GM19035 (cell line): ENCODE data around the gene NPDC1.
"Not testable (repeated sequence)": the region's sequence is repeated elsewhere in the genome, so short reads cannot be mapped to it uniquely, and the experiment has no call there.

Experiments
- ATAC-seq: cut with Tn5 transposase; IDR thresholded peaks from one replicate; pipeline ENCODE4 v1.9.1; 2021; ENCODE audit not compliant: unreplicated experiment

Gene NPDC1

DNA sequence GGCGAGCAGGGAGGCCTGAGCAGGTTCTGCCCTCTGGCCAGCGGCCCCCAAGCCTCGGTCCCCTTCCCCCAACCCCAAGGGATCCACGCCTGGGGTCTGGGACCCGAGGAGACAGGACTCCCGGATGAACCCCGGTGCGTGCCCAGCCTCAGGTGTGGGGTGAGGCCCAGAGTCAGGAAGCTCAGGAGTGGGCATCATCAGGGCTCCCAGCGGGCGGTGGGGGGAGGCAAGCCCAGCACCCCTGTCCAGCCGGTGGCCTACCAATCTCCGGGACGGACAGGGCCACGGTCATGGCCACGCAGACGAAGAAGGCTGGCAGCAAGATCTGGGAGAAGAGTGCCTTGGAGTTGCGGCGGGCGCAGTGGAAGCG is 32.4 kb downstream of the NPDC1 start:
- no peak for ATAC-seq

DNA sequence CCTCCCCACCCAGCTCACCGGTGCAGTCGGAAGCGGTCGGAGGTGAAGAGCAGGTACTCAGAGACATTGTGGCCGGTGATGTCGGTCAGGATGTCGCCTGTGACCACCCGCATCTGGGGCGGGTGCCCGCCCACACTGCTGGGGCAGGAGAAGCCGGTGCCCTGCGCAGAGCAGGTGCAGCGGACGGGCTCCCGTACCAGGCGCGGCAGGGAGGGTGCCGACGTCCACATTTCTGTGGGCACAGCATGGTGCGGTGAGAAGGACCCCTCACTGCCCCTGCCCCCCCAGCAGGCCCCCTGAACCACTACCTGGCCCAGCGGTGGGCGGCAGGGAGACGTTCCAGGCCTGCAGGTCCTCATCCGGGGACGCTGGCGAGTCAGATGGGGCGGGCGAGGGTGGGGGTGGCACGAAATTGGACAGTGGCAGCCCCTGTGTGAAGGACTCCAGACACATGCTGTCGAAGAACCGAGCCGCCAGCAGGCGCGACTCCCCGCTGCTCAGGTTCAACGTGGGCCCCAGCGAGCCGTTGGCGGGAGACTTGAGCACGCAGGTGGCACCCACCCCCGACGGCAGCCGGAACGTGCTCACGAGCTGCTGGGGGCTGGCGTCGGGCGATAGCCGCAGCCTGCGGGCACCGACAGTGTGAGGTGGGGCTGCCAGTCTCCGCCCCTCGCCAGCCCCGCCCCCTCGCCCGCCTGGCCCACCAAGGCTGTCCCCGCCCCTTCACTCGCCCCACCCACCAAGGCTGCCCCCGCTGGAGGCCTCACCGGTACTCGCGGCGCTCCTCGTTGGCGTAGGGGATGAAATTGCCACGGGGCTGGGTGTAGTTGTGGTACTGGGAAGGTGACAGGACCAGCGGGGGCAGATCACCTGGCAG is 33.0 kb downstream of the NPDC1 start:
- ATAC-seq = no peak

DNA sequence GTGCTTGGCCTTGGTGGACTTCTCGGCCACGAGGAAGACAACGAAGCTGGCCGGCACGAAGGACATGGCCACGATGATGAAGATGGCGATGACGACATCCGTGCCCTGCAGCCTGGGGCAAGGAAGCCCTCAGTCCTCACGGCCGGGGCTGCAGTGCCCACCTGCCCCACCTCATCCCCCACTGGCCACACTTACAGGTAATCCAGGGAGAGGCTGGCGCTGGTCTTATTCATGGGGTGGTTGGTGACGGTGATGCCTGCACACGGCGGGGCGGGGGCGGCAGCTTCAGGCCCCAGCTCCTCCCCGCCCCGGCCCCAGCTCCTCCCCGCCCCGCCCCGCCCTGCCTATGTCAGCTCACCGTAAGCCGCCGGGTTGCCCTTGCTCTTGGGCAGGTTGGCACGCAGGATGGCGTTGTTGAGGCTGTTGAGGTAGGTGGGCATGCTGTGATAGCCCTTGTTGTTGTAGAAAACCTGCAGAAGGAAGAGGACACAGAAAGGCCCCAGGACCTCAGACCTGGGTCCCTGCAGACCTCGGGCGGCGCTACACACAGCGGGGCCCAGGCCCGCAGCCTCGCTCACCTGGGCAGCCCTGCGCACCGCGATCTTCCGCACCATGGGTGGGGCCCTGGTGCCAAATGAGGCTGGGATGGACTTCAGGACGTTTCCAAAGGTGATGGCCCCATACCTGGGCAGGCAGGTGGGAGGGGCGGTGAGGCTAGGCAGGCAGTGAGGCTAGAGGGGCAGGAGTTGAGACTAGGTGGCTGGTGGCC is 33.9 kb downstream of the NPDC1 start:
- ATAC-seq = no peak

DNA sequence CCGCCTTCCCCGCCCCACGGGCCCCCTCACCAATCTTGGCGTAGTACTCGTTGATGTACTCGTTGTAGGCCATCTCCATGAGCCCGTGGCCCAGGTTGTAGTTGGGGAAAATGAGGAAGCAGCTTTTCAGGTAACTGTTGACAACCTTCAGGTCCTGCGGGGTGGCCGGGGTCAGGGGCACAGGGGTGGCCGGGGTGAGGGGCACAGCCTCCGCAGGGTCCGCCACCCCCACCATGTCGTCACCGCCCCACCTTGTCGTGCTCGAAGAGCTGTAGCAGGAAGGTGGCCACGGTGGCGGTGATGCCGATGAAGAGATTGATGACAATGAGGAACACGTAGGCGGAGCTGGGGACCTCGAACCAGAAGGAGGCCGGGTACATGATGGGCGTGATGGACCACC is 34.8 kb downstream of the NPDC1 start:
- ATAC-seq = no peak

DNA sequence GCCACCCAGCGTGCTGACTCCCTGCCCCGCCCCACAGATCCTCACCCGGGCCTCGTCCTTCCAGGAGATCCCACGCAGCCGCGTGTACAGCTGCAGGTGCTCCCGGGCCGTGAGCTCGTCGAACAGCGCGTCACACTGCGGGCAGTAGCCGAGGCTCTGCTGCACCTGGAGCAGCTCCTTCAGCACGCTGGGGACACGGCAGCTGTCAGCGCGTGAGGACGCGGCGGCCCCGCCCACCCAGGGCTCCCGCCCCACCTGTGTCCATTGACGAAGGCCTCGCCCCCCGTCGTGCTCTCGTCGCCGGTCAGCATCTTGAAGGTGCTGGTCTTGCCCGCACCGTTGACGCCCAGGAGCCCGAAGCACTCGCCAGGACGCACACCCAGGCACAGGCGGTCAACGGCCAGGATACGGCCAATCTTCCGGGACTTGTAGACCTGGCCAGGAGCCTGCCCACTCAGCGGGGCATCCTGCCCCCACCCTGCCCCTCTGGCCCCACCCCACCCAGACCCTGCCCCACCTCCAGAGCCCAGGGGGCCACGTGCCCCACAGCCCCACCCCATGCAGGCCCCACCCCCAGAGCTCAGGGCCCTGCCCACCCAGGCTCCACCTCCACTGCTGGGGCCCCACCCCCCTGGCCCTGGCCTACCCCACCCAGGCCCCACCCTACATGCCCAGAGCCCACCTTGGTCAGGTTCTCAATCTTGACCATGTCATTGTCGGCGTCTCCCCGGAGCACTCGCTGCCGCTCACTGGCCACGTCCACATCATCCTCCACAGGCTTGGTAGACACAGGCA is 35.8 kb downstream of the NPDC1 start:
- ATAC-seq = no peak

DNA sequence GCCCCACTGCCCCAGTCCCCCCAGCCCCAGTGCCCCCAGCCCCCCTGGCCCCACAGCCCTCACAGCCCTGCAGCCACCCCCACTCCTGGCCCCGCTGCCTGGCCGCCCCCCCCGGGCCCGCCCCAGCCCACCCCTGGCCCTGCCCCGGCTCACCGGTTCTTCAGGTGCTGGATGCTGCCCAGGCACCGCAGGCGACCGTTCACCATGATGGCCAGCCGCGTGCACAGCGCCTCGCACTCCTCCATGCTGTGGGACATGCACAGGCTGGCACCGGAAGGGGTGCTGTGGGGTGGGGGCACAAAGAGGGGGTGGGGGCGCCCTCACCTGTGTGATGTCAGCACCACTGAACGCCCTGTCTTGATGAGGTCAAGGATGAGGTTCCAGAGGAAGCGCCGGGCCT is 36.8 kb downstream of the NPDC1 start:
- no peak for ATAC-seq

DNA sequence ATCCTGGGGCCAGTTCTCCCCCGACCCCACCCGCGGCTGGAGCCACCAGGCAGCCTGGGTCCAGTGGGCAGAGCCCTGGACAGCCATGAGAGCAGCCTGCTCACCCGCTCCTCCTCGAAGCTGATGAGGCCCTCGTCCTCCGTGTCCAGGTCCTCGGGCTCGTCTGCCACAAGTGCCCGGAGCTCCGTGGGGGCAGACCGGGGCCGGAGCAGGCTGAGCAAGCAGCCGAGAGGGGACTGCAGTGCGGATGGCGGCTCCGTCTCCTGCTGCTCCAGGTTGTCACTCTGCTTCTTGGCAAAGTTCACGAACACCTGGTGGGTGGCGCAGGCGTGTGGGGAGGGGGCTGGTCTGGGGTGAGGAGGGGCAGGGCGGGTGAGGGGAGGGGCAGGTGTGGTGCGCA is 37.7 kb downstream of the NPDC1 start:
- no peak for ATAC-seq

DNA sequence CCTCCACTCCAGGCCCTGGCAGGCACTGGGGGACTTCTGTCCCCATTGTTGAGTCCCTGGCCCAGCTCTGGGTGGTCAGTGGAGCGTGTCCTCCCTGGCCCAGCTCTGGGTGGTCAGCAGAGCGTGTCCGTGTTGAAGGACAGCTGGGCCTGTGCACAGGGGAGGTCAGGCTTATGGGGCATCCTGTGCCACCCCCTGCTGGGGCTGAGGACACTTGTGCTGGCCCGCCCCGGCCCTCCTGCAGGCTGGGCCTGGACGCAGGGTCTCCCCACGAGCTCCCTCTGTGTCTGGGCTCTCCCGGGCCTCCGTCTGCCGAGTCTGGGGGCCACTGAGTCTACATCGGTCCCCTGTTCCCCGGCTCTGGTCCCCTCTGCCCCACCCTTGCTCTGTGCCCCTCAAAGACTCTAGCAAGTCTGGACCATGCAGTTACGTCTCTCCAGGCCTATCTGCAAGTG is 38.1 kb downstream of the NPDC1 start:
- no peak for ATAC-seq

DNA sequence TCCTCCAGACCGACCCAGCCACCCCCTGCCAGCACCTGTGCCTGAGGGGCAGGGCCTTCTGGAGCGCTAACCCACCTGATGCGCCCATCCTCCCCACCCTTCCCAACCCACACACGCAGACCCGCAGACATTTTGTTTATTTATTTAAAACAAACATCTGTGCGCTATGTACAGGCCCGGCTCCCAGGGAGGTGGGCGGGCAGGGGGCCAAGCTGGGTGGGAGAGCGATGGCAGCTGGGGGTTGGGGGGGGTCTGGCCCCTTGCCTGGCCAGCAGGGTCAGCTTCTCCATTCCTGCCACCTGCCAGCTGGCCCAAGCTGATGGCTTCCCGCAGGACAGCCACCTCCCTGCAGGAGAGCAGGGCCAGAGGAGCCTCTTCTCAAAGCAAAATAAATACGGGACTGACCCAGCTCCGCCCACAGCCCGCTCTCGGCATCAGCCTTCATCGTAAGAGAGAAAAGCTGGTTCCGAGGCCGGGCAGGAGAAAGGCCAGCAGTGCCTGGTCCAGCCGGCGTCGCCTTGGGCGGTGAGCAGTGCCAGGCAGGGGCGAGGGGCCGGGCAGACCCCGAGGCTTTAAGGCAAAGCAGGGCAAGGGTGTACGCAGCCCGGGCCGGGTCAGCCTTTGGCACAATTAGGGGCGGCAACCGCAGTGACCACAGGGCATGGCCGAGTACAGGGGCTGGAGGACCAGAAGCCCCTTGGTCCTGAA is 38.7 kb downstream of the NPDC1 start:
- no peak for ATAC-seq

DNA sequence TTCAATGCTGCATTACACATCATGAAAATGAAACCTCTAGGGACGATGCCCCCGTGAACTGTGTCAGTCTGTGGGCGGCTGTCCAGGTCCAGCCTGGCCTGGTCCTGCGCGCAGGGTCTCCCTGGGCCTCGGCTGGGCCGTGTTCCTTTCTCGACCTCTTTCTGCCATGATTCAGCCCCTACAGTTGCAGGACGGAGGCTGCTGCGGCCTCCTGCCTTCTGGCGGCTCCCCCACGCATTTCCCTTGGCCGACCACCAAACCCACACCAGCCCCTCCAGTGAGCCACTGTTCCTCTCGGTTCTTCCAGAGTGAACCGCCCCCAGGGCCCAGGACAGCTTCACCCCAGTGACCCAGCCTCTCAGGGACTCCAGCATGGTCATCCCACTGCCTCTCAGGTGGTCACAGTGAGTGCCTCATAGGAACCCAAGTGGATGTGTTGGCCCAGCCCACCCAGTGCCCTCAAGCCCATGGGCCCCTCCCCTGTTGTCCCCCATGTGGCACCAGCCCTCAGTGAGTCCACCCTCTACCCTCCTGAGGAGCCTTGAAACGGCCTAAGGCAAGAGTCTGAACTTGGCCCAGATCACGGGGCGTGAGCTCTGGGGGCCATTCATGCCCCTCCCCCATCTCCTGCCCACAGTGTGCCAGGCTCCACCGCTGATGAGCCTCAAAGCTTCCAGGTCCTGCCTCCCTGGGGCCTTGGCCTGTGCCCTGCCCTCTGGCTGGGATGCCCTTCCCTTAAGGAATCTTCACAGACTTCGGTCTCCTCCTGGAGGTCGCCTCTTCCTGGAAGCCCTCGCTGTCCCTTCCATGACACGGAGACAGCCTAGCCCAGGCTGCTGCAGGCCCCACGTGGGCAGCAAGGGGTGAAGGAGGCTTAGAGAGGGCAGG is 39.6 kb downstream of the NPDC1 start:
- no peak for ATAC-seq

DNA sequence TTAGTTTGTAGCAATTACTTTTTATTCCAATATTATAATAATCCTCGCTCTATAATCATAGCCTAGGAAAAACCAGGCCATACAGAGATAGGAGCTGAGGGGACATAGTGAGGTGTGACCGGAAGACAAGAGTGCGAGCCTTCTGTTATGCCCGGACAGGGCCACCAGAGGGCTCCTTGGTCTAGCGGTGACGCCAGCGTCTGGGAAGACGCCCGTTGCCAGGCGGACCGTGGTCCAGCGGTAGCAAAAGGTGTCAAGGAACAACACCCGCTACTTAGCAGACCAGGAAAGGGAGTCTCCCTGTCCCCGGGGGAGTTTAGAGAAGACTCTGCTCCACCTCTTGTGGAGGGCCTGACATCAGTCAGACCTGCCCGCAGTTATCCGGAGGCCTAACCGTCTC is 41.7 kb downstream of the NPDC1 start:
- not testable (repeated sequence) for ATAC-seq

DNA sequence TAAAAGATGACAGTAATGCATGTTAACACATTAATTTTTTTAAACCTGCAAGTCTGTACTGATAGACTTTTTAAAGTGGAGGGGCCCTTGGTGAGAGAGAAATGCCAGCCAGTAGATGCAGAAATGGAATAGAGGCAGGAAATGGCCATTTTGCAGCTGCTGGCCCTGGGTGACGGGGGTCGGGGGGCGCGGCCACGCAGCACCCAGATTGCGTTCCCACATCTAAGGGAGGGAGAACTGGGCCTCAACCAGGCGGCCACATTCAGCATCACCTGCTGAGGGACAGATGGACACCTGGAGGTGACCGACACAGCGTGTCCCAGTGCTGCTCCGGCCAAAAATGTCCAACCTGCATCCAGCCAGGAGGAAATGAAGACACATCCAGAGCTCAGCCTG is 43.3 kb downstream of the NPDC1 start:
- ATAC-seq = no peak

DNA sequence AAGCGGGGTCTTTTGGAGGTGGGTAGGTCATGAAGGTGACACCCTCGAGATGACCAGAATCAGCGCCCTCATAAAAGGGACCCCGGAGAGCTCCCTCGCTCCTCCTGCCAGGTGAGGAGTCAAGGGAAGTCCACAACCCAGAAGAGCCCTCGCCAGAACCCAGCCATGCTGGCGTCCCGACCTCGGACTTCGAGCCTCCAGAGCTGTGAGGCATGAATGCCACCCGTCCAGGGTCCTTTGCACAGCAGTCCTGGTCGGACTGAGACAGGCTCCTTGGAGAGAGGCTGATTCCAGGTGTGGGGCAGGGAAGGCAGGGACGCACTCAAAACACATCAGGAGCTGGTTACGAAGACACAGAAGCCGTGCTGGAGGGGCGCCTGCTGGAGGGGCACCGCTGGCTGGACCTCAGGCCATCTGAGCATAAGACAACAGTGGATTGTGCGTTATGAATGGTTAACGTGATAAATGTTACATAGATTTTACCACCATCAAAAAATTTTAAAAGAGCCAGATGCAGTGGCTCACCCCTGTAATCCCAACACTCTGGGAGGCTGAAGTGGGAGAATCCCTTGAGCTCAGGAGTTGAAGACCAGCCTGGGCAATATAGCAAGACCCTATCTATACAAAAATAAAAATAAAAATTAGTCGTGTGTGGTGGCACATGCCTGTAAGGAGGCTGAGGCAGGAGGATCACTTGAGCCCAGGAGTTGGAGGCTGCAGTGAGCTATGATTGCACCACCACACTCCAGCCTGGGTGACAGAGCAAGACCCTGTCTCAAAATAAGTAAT is 43.9 kb downstream of the NPDC1 start:
- no peak for ATAC-seq

DNA sequence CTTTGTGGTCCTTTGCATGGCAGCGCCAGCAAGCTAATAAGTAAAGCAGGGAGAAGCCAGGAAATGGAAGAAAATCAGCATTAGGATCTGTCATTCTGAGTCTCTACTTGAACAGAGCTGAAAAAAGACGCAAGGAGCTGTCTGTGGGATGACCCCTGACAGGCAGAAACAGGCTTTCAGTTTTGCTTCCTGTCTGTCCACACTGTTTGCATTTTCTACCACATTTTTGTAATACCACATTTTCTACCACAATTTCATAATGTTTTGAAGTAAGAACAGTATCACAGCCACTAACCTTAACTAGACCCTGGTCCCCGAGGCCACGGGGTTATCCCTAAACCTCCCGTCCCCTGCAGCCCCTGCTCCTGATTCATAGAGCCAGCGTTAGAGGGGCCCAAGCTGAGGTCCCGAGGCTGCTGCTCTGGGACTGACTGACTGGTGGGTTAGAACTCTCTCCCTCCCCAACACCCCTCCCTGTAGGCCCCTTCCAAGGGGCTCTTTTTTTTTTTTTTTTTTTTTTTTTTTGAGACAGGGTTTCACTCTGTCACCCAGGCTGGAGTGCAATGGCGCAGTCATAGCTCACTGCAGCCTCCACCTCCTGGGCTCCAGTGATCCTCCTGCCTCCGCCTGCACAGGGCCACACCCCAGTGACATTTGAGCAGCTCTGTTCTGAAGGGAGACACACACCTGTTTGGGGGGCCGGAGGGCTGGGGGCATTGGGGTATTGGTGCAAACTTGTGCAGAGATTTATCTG is 45.6 kb downstream of the NPDC1 start:
- peak; percentile 81 for ATAC-seq

DNA sequence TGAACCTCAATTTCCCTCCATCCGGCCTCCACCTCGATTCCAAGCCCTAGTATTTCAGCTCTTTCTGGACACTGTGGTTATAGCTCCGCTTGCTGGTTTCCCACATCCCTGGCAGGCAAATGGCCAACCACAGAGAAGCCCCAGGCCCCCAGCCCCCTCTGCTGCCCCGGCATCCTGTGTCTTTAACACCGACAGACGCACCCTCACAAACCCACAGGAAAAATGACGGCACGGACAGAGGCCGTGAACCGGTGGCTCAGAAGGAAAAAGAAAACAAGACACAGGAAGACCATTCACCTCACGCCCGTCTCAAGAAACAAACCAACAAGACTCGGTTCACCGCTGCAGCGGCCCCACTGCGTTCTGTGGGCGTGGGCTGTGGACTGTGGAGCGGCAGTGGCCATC is 48.1 kb downstream of the NPDC1 start:
- no peak for ATAC-seq

DNA sequence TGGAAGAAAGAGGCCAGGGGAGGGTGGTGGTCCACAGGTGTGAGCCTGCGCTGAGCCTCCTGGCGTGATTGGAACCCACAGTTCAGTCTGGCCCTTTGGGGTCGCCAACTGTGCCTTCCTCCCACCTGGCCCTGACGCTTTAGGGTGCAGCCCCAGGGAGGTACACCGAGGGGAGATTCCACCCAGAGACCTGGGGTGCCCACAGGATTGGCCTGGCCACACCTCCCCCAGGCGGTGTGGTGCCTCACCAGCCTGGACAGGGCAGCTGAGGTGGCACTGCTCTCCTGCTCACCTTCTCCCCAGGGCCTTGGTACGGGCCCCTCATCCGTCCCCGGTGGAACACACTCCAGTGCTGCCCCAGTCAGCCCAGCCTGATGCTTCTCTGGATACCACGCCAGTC is 48.6 kb downstream of the NPDC1 start:
- no peak for ATAC-seq

DNA sequence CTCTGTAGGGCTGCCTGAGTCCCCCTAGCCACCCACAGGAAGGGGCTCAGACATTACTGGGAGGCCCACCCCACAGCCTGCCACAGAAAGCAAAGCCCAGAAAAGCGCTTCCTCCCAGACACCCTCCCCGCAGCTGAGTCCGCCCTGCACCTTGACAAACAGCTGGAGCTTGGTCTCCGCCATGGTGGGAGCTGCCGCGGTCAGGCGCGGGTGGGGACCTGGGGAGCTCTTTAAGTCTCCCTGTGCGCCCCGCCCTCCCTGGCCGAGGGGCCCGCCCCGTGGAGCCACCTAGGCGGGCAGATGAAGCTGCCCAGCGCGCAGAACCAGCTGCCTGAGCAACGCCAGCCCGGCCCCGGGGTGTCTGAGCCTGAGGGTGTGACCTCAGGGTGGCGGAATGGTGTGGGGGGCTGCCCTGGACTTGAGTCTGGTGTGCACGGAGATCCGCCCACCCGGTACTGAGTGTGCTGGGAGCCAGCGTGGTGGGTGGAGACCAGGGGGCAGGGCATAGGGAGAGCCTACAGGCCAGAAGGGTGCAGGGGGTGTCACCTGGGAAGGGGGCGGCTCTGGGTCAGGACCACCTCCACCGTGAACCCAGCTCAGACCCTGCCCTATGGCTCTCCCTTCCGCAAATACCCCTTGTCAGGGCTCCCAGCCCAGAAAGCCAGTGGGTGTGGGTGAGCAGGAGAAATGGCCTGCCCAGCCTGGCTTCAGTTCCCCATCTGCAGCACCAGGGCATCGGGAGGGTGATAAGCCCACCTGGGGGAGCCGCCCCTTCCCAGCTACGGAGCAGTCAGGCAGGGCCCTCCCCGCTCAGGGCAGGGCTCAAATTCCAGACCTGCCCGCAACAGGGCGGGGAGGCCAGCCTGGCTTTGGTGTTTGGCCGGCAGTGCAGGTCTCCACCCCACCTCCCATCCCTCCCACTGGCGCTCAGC is 49.4 kb downstream of the NPDC1 start, which contains the start of gene CLIC3:
Gene CLIC3, minus strand, starts transcription at position 208 of the 932 bp plus-strand sequence. Its CDS starts 25 bp downstream, at position 183.
- no peak for ATAC-seq
